Putamen (tissue), 1 donor: ENCODE measurements around the gene ZBTB11.
A peak's percentile ranks its signal among the peaks of the same experiment; 100 is the strongest.
"Not testable (repeated sequence)": the region's sequence is repeated elsewhere in the genome, so short reads cannot be mapped to it uniquely, and the experiment has no call there.

Source experiments
- DNase-seq: peaks from one replicate; pipeline ENCODE4 v3.0.0-alpha.2; 2016; ENCODE audit warnings: low spot score

Gene ZBTB11

GRCh38 chr3:101690972-101691371, 14.0 kb upstream of the ZBTB11 start:
- DNase-seq: no peak

DNA sequence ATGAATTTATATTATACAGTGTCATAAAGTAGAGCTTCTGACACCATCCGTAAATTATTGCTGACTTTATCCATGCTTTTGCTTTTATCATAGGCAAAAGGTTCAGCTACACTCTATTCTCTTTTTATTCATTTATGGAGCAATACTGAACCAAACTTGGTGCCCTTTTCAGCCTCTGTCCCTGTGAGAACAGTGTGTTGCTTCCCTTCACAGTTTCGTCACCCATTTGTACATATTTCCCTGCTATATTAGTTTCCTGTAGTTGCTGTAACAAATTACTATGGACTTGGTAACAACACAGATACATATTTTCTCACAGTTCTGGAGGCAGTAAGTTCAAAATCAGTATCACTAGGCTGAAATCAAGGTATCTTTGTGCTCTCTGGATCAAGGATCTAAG, 12.4 kb upstream of the ZBTB11 start:
- DNase-seq: no peak

DNA sequence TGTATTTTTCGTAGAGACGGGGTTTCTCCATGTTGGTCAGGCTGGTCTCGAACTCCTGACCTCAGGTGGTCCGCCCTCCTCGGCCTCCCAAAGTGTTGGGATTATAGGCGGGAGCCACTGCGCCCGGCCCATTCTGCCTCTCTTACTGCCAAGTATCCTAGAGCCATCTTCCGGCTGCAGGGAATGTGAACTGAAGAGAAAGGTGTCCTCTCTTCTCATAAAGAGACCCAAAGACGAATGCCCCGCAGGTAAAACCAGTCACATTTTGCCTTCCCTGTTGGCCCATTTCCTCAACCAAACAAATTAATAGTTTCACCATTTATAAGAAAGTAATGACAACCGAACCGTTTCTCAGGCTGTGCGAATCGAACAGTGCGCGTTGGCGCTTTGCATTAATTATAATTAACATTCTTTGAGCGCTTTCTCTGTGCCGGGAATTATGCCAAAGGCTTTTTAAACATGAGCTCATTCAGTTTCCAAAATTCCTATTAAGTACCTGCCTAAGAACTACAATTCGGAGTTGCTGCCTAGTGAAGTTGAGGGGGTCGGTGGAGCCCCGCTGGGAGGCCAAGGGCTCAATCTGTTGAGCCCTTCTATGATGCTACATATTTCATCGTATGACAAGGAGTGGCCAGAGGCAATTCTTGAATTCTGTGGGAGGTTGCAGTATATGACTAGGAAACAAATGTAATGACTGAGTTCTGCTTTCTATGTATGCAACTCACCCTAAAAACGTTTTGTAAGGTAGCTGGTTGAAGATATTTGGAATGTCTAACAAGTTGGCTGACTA, 10.4 kb upstream of the ZBTB11 start:
- DNase-seq: peak; percentile 41

- no peak for DNase-seq
Observed at GRCh38 chr3:101685870-101686307, 9.0 kb upstream of the ZBTB11 start.

DNA sequence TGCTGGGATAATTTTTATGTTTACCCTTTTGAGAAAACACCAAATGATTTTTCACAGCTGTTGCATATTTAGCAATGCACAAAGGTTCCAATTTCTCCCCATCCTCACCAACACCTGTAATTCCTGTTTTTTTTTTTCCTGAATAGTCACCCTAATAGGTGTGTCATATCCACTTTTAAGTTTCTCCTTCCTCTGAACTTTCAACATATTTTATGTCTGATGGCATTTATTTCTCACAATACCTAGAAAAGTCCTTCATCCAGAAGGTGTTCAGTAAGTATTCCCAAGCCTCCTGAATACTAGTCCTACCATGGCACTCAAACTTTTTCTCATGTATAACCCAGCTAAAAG, 8.1 kb upstream of the ZBTB11 start:
- no peak for DNase-seq

- DNase-seq: no peak
Observed at GRCh38 chr3:101680466-101680865, 3.5 kb upstream of the ZBTB11 start.

- DNase-seq: not testable (repeated sequence)
Observed at GRCh38 chr3:101678837-101679236, 1.9 kb upstream of the ZBTB11 start.

GRCh38 chr3:101677436-101678286, 729 bp upstream of the ZBTB11 start:
- no peak for DNase-seq

DNA sequence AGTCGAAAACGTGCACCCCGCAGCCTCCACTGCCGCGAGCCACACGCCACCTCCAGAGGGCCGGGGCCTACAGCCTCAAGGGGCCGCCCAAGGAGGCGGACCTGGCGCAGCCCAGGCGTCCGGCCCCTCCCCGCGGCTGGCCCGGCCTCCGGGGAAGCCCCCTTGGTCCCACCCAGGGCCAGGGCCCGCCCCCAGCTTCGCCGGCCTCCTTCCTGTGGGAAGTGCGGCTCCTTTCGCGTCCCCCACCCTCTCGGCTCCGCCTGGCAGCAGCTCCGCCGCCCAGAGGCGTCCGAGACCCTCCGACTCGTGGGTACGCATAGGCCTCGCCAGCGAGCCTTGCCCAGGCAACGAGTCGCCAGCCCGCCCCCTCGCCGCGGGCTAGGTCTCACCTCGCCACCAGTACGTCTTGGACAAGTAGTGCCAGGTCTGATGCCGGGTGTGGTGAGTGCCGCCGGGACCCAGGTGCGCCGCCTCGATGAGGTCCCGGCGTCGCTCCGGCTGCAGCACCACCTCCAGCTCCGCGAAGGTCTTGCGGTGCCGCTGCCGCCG, 642 bp downstream of the ZBTB11 start:
- peak; percentile 88 for DNase-seq

GRCh38 chr3:101675709-101676215, 1.2 kb downstream of the ZBTB11 start:
- no peak for DNase-seq

- no peak for DNase-seq
Observed at GRCh38 chr3:101674518-101674917, 2.4 kb downstream of the ZBTB11 start.

DNA sequence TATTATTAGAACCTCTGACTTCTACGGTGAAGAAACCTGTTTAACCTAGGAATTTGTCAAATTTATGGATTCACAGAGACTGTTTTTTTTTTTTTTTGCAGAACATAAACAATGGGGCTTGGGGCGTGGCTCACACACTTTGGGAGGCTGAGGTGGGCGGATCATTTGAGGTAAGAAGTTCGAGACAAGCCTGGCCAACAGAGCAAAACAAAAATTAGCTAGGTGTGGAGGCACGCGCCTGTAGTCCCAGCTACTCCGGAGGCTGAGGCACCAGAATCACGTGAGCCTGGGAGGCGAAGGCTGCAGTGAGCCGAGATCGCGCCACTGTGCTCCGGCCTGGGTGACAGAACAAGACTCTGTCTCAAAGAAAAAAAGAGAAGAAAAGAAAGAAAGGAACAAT, 3.0 kb downstream of the ZBTB11 start:
- DNase-seq: no peak

- DNase-seq: no peak
Observed at GRCh38 chr3:101671014-101671413, 5.9 kb downstream of the ZBTB11 start.

DNA sequence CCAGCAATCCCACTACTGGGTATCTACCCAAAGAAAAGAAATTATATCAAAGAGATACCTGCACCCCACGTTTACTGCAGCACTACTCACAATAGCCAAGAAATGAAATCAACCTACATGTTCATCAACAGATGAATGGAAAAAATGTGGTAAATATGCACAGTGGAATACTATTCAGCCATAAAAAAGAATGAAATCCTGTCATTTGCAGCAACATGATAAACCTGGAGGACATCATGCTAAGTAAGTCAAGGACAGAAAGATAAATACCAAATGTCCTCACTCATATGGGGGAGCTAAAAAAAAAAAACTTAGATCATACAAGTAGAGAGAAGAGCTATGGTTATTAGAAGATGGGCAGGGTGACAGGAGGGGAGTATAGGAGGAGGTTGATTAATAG, 9.1 kb downstream of the ZBTB11 start:
- DNase-seq: no peak

DNA sequence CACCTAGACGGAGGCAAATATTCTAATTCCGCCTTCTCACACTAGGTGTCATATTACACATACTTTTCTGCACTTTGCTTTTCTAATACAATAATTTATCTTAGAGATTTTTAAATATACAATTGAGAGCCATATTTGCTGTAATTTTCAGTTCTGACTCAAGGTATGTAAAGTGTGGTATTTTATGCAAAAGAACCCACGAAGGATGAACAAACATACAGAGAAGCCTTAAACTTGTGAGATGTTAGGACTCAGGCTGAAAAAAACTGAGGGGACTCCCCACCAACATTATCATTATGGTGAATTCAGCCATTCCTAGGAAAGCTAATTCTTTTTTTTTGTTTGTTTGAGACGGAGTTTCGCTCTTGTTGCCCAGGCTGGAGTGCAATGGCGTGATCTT, 9.6 kb downstream of the ZBTB11 start:
- DNase-seq: no peak

DNA sequence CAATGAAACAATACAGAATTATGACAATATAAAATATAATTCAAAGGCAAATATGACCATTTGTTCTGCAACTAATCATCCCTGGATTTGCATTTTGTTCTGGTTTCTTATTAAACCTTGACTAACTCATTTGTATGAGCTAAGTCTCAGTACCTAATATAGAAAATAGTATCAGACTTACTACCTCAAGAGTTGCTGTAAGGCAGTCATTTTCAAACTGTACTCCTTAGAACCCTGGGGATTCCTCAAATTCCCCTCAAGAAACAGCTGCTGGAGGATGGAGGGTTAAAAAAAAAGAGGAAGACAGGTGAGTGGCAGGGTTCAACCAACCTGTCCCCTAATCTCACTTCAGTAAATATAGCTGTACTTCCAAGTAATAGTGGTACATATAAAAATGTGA, 11.1 kb downstream of the ZBTB11 start:
- DNase-seq: no peak

DNA sequence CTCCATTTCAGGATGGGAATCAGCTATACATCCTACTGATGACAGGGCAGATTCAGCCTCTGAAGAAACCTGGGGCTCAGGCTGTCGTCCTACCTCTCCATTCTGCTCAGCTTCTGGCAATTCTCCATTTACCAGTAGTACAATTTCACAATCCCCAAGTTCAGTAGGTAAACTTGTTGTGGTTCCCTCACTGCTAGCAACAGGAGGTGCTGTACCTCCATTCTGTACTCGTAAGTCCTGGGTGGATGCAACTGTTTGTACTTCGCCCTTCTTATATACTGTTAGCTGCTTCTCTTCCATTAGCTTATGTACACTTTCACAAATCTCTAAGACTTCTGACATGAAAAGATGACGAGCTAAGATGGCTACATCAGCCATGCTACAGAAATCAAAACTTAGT, 11.6 kb downstream of the ZBTB11 start:
- DNase-seq: no peak

GRCh38 chr3:101660714-101661113, 16.2 kb downstream of the ZBTB11 start:
- no peak for DNase-seq

DNA sequence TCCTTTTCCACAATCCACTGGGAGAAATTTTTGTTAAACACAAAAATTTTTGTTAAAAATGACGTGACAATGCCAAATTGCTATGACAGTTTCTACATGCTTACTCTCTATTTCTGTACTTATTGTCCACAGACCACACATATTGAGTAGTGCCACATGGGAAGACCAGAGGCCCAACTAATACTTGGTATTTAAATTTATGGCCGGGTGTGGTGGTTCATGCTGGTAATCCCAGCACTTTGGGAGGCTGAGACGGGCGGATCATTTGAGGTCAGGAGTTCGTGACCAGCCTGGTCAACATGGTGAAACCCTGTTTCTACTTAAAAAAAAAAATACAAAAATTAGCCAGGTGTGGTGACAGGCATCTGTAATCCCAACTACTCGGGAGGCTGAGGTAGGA, 20.3 kb downstream of the ZBTB11 start:
- no peak for DNase-seq

DNA sequence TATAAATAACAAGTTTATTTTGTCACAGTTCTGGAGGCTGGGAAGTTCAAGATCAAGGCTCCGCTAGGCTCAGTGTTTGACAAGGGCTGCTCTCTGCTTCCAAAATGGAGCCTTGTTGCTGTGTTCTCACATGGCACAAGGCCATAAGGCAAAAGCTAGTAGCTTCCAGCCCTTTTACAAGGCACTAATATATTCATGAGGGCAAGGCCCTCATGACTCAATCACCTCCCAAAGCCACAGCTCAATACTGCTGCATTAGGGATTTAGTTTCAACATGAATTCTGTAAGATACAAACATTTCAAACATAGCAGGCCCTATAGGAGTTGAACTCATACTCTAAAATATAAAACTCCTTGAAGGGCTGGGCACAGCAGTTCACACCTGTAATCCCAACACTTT, 30.2 kb downstream of the ZBTB11 start:
- no peak for DNase-seq

GRCh38 chr3:101643861-101644613, 32.9 kb downstream of the ZBTB11 start:
- DNase-seq: no peak
